Measurements from ENCODE around the gene ARHGEF10L.

GRCh38 chr1:17618558-17619247 is 79.2 kb downstream of the ARHGEF10L start:
- TF ChIP-seq, protein P1, sequence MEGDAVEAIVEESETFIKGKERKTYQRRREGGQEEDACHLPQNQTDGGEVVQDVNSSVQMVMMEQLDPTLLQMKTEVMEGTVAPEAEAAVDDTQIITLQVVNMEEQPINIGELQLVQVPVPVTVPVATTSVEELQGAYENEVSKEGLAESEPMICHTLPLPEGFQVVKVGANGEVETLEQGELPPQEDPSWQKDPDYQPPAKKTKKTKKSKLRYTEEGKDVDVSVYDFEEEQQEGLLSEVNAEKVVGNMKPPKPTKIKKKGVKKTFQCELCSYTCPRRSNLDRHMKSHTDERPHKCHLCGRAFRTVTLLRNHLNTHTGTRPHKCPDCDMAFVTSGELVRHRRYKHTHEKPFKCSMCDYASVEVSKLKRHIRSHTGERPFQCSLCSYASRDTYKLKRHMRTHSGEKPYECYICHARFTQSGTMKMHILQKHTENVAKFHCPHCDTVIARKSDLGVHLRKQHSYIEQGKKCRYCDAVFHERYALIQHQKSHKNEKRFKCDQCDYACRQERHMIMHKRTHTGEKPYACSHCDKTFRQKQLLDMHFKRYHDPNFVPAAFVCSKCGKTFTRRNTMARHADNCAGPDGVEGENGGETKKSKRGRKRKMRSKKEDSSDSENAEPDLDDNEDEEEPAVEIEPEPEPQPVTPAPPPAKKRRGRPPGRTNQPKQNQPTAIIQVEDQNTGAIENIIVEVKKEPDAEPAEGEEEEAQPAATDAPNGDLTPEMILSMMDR (IDR thresholded peaks at IDR 0.05) = no peak
- TF ChIP-seq EZH2 (IDR thresholded peaks at IDR 0.05) (no peak), EZH2phosphoT487 (IDR thresholded peaks at IDR 0.05) (no peak)

Measured in neural progenitor cell (in vitro differentiated cells).